ENCODE data around the gene APBA2. TPM values are rescaled to one million over a fixed set of nuclear protein-coding genes. Genes with fewer than 3 reads are reported as not detected.

The APBA2 gene
- total and polyA plus RNA-seq, 11 donors = 0.16 to 1.3 (median 0.40) TPM; not detected in 2

GRCh38 chr15:28919201-28919635 lies 33.4 kb downstream of the APBA2 start:
- intact Hi-C loops (cut with DNase I) = no loop called here
- peak overlapping the region in 1 of 12 donors; percentile 26 for H3K4me3 ChIP-seq
- no peak overlapping the region for H3K27ac ChIP-seq
- ATAC-seq = no peak
- H3K4me1 ChIP-seq = no peaks in the 10 kb centered on the region
- H3K27me3 ChIP-seq = peaks cover 0 to 19% (median 0%) of the 10 kb centered on the region in 9 donors
- no peak for TF ChIP-seq CTCF (IDR thresholded peaks at IDR 0.05)
- TF ChIP-seq POLR2A (IDR thresholded peaks at IDR 0.05) = no peak
- 83 to 90% (median 86%) methylated on average over 17 of the region's 17 CpGs for WGBS, 4 donors
- DNase-seq = no peak
- no peaks in the 10 kb centered on the region for H3K9me3 ChIP-seq
- H3K36me3 ChIP-seq = no peaks in the 10 kb centered on the region

GRCh38 chr15:28919679-28920655 lies 34.2 kb downstream of the APBA2 start:
- intact Hi-C loops (cut with DNase I) = no loop called here
- DNase-seq (no peak), ATAC-seq (no peak)
- Histone ChIP-seq H3K4me1 (no peaks in the 10 kb centered on the region), H3K9me3 (no peaks in the 10 kb centered on the region), H3K4me3 (peak overlapping the region in 1 of 12 donors; percentile 26), H3K27ac (no peak overlapping the region), H3K36me3 (no peaks in the 10 kb centered on the region), H3K27me3 (peaks cover 0 to 19% (median 0%) of the 10 kb centered on the region in 9 donors)
- TF ChIP-seq POLR2A (IDR thresholded peaks at IDR 0.05) (no peak), CTCF (IDR thresholded peaks at IDR 0.05) (no peak)
- 86 to 90% (median 87%) methylated on average over 13 of the region's 13 CpGs for WGBS, 4 donors

GRCh38 chr15:28920781-28921331 lies 35.1 kb downstream of the APBA2 start:
- Histone ChIP-seq H3K27ac (no peak overlapping the region), H3K27me3 (peaks cover 0 to 19% (median 0%) of the 10 kb centered on the region in 9 donors), H3K4me1 (no peaks in the 10 kb centered on the region), H3K4me3 (no peak overlapping the region), H3K9me3 (no peaks in the 10 kb centered on the region), H3K36me3 (no peaks in the 10 kb centered on the region)
- TF ChIP-seq CTCF (IDR thresholded peaks at IDR 0.05) = no peak
- TF ChIP-seq POLR2A (IDR thresholded peaks at IDR 0.05) = no peak
- 68 to 72% (median 69%) methylated on average over 5 of the region's 5 CpGs for WGBS, 4 donors
- DNase-seq (no peak), ATAC-seq (no peak)
- intact Hi-C loops (cut with DNase I) = no loop called here

GRCh38 chr15:28921336-28921735 lies 35.6 kb downstream of the APBA2 start:
- Histone ChIP-seq H3K4me1 (no peaks in the 10 kb centered on the region), H3K9me3 (no peaks in the 10 kb centered on the region), H3K4me3 (no peak overlapping the region), H3K27me3 (peaks cover 0 to 19% (median 0%) of the 10 kb centered on the region in 9 donors), H3K36me3 (no peaks in the 10 kb centered on the region), H3K27ac (no peak overlapping the region)
- ATAC-seq (no peak), DNase-seq (no peak)
- intact Hi-C loops (cut with DNase I) = no loop called here
- no peak for TF ChIP-seq POLR2A (IDR thresholded peaks at IDR 0.05)
- no peak for TF ChIP-seq CTCF (IDR thresholded peaks at IDR 0.05)
- WGBS, 4 donors = 79 to 84% (median 83%) methylated on average over 10 of the region's 10 CpGs

Data from heart left ventricle (tissue), 16 donors.